ENCODE data around the gene OR8B4.
"Not testable (repeated sequence)": the region's sequence is repeated elsewhere in the genome, so short reads cannot be mapped to it uniquely, and the experiment has no call there.

Gene OR8B4

GRCh38 chr11:124405581-124405980 is 19.1 kb downstream of the OR8B4 start:
- DNase-seq, result no peak

DNA sequence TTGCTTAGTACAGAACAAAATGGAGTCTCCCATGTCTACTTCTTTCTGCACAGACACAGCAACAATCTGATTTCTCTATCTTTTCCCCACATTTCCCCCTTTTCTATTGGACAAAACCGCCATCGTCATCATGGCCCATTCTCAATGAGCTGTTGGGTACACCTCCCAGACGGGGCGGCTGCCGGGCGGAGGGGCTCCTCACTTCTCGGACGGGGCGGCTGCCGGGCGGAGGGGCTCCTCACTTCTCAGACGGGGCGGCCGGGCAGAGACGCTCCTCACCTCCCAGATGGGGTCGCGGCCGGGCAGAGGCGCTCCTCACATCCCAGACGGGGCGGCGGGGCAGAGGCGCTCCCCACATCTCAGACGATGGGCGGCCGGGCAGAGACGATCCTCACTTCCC is 21.5 kb downstream of the OR8B4 start:
- DNase-seq, result not testable (repeated sequence)

GRCh38 chr11:124402326-124402922 is 22.2 kb downstream of the OR8B4 start:
- DNase-seq, result no peak

DNA sequence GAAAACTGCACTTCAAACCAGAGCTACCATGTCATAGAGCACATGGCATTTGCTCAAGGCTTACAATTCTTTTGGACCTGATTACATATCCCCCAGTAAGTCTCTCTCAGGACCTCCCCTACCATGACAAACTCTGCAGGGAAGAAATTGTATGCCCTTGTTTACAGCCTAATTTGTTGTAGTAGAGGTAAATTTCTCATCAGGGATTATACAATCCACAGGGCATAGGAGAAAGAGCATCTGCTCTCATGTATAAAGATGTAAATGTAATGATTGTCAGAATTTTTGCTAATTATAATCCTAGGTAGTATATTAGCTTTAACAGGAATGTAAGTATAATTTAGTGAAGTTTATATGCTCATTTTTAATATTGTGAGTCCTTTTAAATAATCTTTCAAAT is 25.7 kb downstream of the OR8B4 start, which contains the start of gene OR8B3:
OR8B3 (minus strand) TSS at position 101 of the 400 bp plus-strand sequence. CDS start 1,673 bp downstream, outside the sequence.
- no peak for DNase-seq

DNA sequence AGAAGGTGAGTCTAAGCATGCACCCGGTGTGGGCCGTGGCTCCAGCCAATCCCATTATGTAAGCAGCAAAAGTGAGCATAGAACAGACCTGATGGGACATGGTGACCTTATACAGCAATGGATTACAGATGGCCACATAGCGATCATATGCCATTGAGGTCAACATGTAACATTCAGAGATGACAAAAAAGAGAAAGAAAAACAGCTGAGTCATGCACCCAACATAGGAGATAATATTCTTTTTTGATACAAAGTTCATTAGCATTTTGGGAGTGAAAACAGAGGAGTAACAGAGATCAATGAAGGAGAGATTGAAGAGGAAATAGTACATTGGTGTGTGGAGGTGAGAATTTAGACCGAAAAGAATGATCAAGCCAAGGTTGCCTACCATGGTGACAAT is 27.8 kb downstream of the OR8B4 start:
- not testable (repeated sequence) for DNase-seq

- no peak for DNase-seq
Measured at GRCh38 chr11:124394408-124394807, 30.3 kb downstream of the OR8B4 start.

- DNase-seq, result no peak
Measured at GRCh38 chr11:124384399-124384798, 40.3 kb downstream of the OR8B4 start, which contains the start of gene OR8B2. TSS of gene OR8B2 (minus strand) at chr11:124384499. CDS start at chr11:124383343, 1,156 bp downstream.

GRCh38 chr11:124382857-124383256 is 41.8 kb downstream of the OR8B4 start:
- DNase-seq, result not testable (repeated sequence)

DNA sequence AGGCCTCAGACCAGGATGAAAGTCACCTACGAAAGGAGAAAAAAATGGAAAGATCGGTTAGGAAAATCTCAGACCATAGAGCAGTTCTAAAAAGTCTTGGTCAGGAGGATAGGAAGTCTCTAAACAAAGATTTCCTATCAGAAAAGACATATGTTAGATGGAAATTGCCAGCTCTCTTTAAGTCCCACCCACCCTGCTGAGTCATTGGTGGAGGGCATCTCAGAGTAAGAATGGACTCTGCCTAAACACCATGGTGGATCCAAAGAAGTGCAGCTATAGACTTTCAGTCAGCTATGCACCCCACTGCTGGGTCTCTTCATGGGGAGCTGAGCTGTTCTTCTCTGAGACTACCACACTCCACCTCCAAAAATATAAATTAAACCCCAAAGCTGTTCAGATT is 44.1 kb downstream of the OR8B4 start:
- no peak for DNase-seq

- DNase-seq, result no peak
Measured at GRCh38 chr11:124376280-124376679, 48.4 kb downstream of the OR8B4 start.
